HepG2 (cell line): ENCODE data around the gene MMP27. TPM values are rescaled to one million over a fixed set of nuclear protein-coding genes. Genes with fewer than 3 reads are reported as not detected.

ENCODE experiments used
- ATAC-seq: fragments of 200-7000 bp; cut with Tn5 transposase; 3 replicates; pipeline ENCODE4 v1.9.1; 2020; ENCODE audit warnings: mild to moderate bottlenecking, moderate library complexity
- Bru-seq: library from RNA; stranded (reverse); fragments of 400-500 nt; gene quantifications from one replicate; lab custom pipeline; 2021; lab: Mats Ljungman, UMichigan
- BruChase-seq, 2 experiments: library from RNA; stranded (reverse); fragments of 400-500 nt; gene quantifications; one replicate each; lab custom pipeline; 2021; lab: Mats Ljungman, UMichigan
- BruUV-seq: library from RNA; stranded (reverse); fragments of 400-500 nt; replicated peaks from 2 replicates; lab custom pipeline; 2021; lab: Mats Ljungman, UMichigan
- CTCF ChIA-PET: fragments of 300-600 bp; formaldehyde crosslinking; extraction: SDS; loops from one replicate; lab custom pipeline; 2021; ENCODE audit warnings: low total read pairs, inconsistent platforms, low intra/inter-chr PET ratio; lab: Yijun Ruan, JAX
- POLR2A ChIA-PET: fragments of 350-600 bp; sonication (Branson Sonifier 250); formaldehyde crosslinking; loops from one replicate; lab custom pipeline; 2020; ENCODE audit warnings: antibody characterized with exemption, inconsistent platforms; lab: Yijun Ruan, JAX
- DNase-seq: peaks from one replicate; pipeline ENCODE4 v3.0.0-alpha.2; 2015; ENCODE audit warnings: low spot score
- FAIRE-seq: peaks from 3 replicates; lab custom pipeline; 2011; peaks lifted over from hg19 to GRCh38; lab: Jason Lieb, UNC
- H2AFZ ChIP-seq: one replicate; pipeline ENCODE4 v1.6.1; 2011; ENCODE audit warnings: low read length, inconsistent platforms
- H3K27ac ChIP-seq: fragments of 300-600 bp; 3 replicates; pipeline ENCODE4 v1.8.0; 2011; ENCODE audit warnings: mixed run types, mild to moderate bottlenecking, mixed read lengths, low read length, inconsistent platforms; ENCODE audit not compliant: insufficient read depth; ENCODE audit errors: extremely low read length
- H3K27me3 ChIP-seq, 2 experiments: fragments of 200-600 bp in 1 of 2; 2 replicates in 1 of 2; 3 replicates in 1 of 2; pipeline versions ENCODE4 v1.6.0 to v1.8.0; 2011; ENCODE audit warnings: low read length in 2 of 2, mild to moderate bottlenecking in 2 of 2, moderate library complexity in 2 of 2, inconsistent platforms in 1 of 2; ENCODE audit not compliant: insufficient read depth in 2 of 2, control insufficient read depth in 1 of 2
- H3K36me3 ChIP-seq, 2 experiments: fragments of 200-600 bp in 1 of 2; replicated peaks in 1 of 2; 2 replicates in 1 of 2; 3 replicates in 1 of 2; pipeline versions ENCODE4 v1.5.1 to v1.8.0; 2011; ENCODE audit warnings: low read length in 2 of 2, inconsistent platforms in 1 of 2; ENCODE audit not compliant: insufficient read depth in 2 of 2, control insufficient read depth in 1 of 2
- H3K4me1 ChIP-seq: 2 replicates; pipeline ENCODE4 v1.5.1; 2012; ENCODE audit warnings: low read length, inconsistent platforms; ENCODE audit not compliant: insufficient read depth
- H3K4me2 ChIP-seq: 2 replicates; pipeline ENCODE4 v1.6.0; 2011; ENCODE audit warnings: low read depth, low read length, inconsistent platforms
- H3K4me3 ChIP-seq, 3 experiments: fragments of 200-600 bp in 1 of 3; sonication (generic), shearing (Covaris generic) in 1 of 3; replicated peaks in 1 of 3; 2 replicates each; pipeline ENCODE4 v1.5.1; 2011 to 2016; ENCODE audit warnings: low read length in 3 of 3, inconsistent platforms in 2 of 3, low read depth in 2 of 3, mild to moderate bottlenecking in 2 of 3, control low read depth in 1 of 3, mixed read lengths in 1 of 3; ENCODE audit not compliant: insufficient read depth in 1 of 3
- H3K79me2 ChIP-seq: one replicate; pipeline ENCODE4 v1.6.1; 2011; ENCODE audit warnings: low read length, inconsistent platforms; ENCODE audit not compliant: insufficient read depth
- H3K9ac ChIP-seq: 2 replicates; pipeline ENCODE4 v1.6.0; 2011; ENCODE audit warnings: mild to moderate bottlenecking, low read depth, low read length, inconsistent platforms; ENCODE audit not compliant: insufficient read depth
- H3K9me3 ChIP-seq: 2 replicates; pipeline ENCODE4 v1.5.1; 2012; ENCODE audit warnings: mild to moderate bottlenecking, low read length
- H4K20me1 ChIP-seq: 2 replicates; pipeline ENCODE4 v1.6.0; 2011; ENCODE audit warnings: inconsistent platforms, mild to moderate bottlenecking, low read length, moderate library complexity; ENCODE audit not compliant: insufficient read depth
- HOXD1 ChIP-seq: sonication (generic); formaldehyde crosslinking; IDR thresholded peaks from 2 replicates; pipeline ENCODE4 v1.5.0; 2020; ENCODE audit warnings: missing genetic modification reagents
- MAFG ChIP-seq: sonication (generic); formaldehyde crosslinking; IDR thresholded peaks from 2 replicates; pipeline ENCODE4 v1.5.1; 2020; ENCODE audit warnings: mild to moderate bottlenecking, missing genetic modification reagents
- NPAS2 ChIP-seq: sonication (generic); formaldehyde crosslinking; IDR thresholded peaks from 2 replicates; pipeline ENCODE4 v1.8.0; 2022; ENCODE audit warnings: mild to moderate bottlenecking, missing genetic modification reagents, borderline replicate concordance
- ZHX2 ChIP-seq, 2 experiments: sonication (generic) in 1 of 2; formaldehyde crosslinking in 1 of 2; IDR thresholded peaks; 2 replicates each; pipeline versions ENCODE4 v1.6.1 to v1.9.0; 2014 to 2022; ENCODE audit warnings: antibody characterized with exemption in 1 of 2, borderline replicate concordance in 1 of 2, inconsistent platforms in 1 of 2, low read depth in 1 of 2, missing genetic modification reagents in 1 of 2
- ZNF75D ChIP-seq: sonication (generic); formaldehyde crosslinking; IDR thresholded peaks from 2 replicates; pipeline ENCODE4 v1.8.1; 2023; ENCODE audit warnings: missing genetic modification reagents, mild to moderate bottlenecking, borderline replicate concordance
- WGBS: methylation state at CpG from one replicate; pipeline ENCODE4 v1.1.6; 2017; ENCODE audit warnings: low lambda C conversion rate; 5-methylcytosine and 5-hydroxymethylcytosine counted together
- in situ Hi-C: cut with HindIII; loops from 2 replicates; pipeline ENCODE4 v1.10.0; 2017; ENCODE audit warnings: low pct_unique_long_range_greater_than_20kb; ENCODE audit not compliant: extremely low pct_ligation_motif_present
- intact Hi-C: fragments of 100-400 bp; cut with micrococcal nuclease; formaldehyde crosslinking; loops from one replicate; pipeline ENCODE4 v1.10.0; 2022; ENCODE audit not compliant: unreplicated experiment
- long read RNA-seq, 2 experiments: library from RNA in 1 of 2; library from polyadenylated mRNA in 1 of 2; stranded (forward) in 1 of 2; unstranded in 1 of 2; transcript quantifications; one replicate each; pipeline ENCODE4 v2.0.0, GENCODE V29; 2019 to 2022
- polyA minus RNA-seq, 3 experiments: library from RNA; depleted of rRNA, polyadenylated mRNA; stranded (reverse); fragments of >200 nt; gene quantifications; 2 replicates each; pipeline ENCODE4 v1.2.3, GENCODE V29; 2011; ENCODE audit warnings: low replicate concordance in 1 of 3
- polyA plus RNA-seq, 8 experiments: library from polyadenylated mRNA; depleted of rRNA in 3 of 8; stranded (reverse) in 7 of 8; unstranded in 1 of 8; fragments of >200 nt; fragmentation: Illumina TruSeq in 4 of 8; extraction: Trizol in 4 of 8; gene quantifications; 2 replicates each; pipeline versions ENCODE4 v1.2.1 to v1.2.3, GENCODE V29; 2011 to 2016; ENCODE audit warnings: low read depth in 4 of 8, missing spikeins in 1 of 8, mixed read lengths in 1 of 8; ENCODE audit not compliant: insufficient read depth in 1 of 8
- total RNA-seq, 5 experiments: library from RNA; depleted of rRNA; stranded (reverse); fragments of >200 nt; fragmentation: Illumina TruSeq; extraction: Trizol; gene quantifications; 2 replicates each; pipeline ENCODE4 v1.2.3, GENCODE V29; 2016; ENCODE audit warnings: low read depth in 1 of 5

The MMP27 gene, protein sequence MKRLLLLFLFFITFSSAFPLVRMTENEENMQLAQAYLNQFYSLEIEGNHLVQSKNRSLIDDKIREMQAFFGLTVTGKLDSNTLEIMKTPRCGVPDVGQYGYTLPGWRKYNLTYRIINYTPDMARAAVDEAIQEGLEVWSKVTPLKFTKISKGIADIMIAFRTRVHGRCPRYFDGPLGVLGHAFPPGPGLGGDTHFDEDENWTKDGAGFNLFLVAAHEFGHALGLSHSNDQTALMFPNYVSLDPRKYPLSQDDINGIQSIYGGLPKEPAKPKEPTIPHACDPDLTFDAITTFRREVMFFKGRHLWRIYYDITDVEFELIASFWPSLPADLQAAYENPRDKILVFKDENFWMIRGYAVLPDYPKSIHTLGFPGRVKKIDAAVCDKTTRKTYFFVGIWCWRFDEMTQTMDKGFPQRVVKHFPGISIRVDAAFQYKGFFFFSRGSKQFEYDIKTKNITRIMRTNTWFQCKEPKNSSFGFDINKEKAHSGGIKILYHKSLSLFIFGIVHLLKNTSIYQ
- total RNA-seq (2016; rRNA removed; fragmentation: Illumina TruSeq; extraction: Trizol) (not detected in 2 replicates), polyA plus RNA-seq (2011; rRNA removed) (not detected in 2 replicates), polyA minus RNA-seq (2011; rRNA and poly(A)+ RNA removed; ENCODE audit: low replicate concordance) (not detected in 2 replicates), Bru-seq, nascent RNA (not detected), BruChase-seq, experiment 1, labeled RNA remaining after a 6-hour chase (not detected), BruChase-seq, experiment 2, labeled RNA remaining after a 2-hour chase (not detected)
- not detected in 2 replicates for total RNA-seq (2016; cell fraction: cytosol; rRNA removed; fragmentation: Illumina TruSeq; extraction: Trizol; ENCODE audit: low read depth)
- total RNA-seq (2016; cell fraction: insoluble cytoplasmic fraction; rRNA removed; fragmentation: Illumina TruSeq; extraction: Trizol), result not detected in 2 replicates
- not detected in 2 replicates for total RNA-seq (2016; cell fraction: membrane; rRNA removed; fragmentation: Illumina TruSeq; extraction: Trizol)
- total RNA-seq (2016; cell fraction: nucleus; rRNA removed; fragmentation: Illumina TruSeq; extraction: Trizol), result not detected in 2 replicates
- not detected in 2 replicates for polyA plus RNA-seq (2011; cell fraction: cytosol; rRNA removed)
- not detected in 2 replicates for polyA plus RNA-seq (2011; cell fraction: nucleus; rRNA removed)
- not detected in 2 replicates for polyA plus RNA-seq (2012)
- polyA plus RNA-seq (2016; cell fraction: cytosol; fragmentation: Illumina TruSeq; extraction: Trizol; ENCODE audit: low read depth), result not detected in 2 replicates
- not detected in 2 replicates for polyA plus RNA-seq (2016; cell fraction: insoluble cytoplasmic fraction; fragmentation: Illumina TruSeq; extraction: Trizol; ENCODE audit: low read depth)
- polyA plus RNA-seq (2016; cell fraction: membrane; fragmentation: Illumina TruSeq; extraction: Trizol; ENCODE audit: low read depth), result not detected in 2 replicates
- not detected in 2 replicates for polyA plus RNA-seq (2016; cell fraction: nucleus; fragmentation: Illumina TruSeq; extraction: Trizol; ENCODE audit: insufficient read depth, low read depth)
- not detected in 2 replicates for polyA minus RNA-seq (2011; cell fraction: cytosol; rRNA and poly(A)+ RNA removed)
- not detected in 2 replicates for polyA minus RNA-seq (2011; cell fraction: nucleus; rRNA and poly(A)+ RNA removed)
- long read RNA-seq, experiment 1, result 0 reads
- long read RNA-seq, experiment 2, result 0 reads

DNA sequence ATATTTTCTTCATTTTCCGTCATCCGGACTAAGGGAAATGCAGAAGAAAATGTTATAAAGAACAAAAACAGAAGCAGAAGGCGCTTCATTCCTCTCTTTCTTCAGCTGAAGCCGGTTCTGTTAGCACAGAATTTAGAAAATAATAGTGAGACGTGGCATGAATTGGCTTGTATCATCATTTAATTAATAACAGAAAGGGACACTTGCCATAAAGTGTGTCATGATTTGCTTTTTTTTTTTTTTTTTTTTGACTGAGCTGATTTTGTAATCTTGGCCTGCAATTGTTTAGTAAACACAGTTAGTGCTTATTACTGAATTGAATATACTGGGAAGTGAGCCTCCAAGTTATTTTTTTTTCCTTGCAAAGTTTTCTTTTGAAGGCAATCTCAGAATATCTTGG, at the start of gene MMP27:
Gene MMP27 (minus strand): TSS at position 144 of the 400 bp plus-strand sequence. CDS start 55 bp downstream, at position 89.
- intact Hi-C loops, result no loop called here

More for the DNA sequence above, at the start of gene MMP27:
- ATAC-seq, result no peak
- ChIA-PET CTCF (no interaction called here), POLR2A (no interaction called here)
- Histone ChIP-seq H2AFZ (no peak within 1 kb of the TSS), H3K79me2 (no peaks in the 10 kb centered on the region), H3K4me3 (no peak within 1 kb of the TSS), H3K4me1 (no peaks in the 10 kb centered on the region), H3K27ac (no peak within 1 kb of the TSS), H4K20me1 (no peaks in the 10 kb centered on the region), H3K9ac (no peak within 1 kb of the TSS), H3K27me3 (no peaks in the 10 kb centered on the region; a peak in 1 of 5 replicates), H3K9me3 (no peaks in the 10 kb centered on the region), H3K36me3 (no peaks in the 10 kb centered on the region), H3K4me2 (no peak within 1 kb of the TSS)
- WGBS, result 17% methylated on average over 5 of the region's 5 CpGs
- BruUV-seq, result no TSS peak
- DNase-seq, result no peak
- FAIRE-seq, result no peak
- in situ Hi-C loops, result no loop called here
- TF ChIP-seq HOXD1 (CRISPR knock-in tag), result no peak
- no peak for TF ChIP-seq NPAS2 (CRISPR knock-in tag)
- TF ChIP-seq ZHX2 (IDR thresholded peaks at IDR 0.05; ENCODE audit: low read depth), result no peak
- no peak for TF ChIP-seq ZHX2 (CRISPR knock-in tag; IDR thresholded peaks at IDR 0.05; ENCODE audit: borderline replicate concordance)
- no peak for TF ChIP-seq MAFG (CRISPR knock-in tag)
- no peak for TF ChIP-seq ZNF75D
